HPDE6-E6E7 (cell line): Measurements from ENCODE around the gene MED27.

Experiments
- DNase-seq: peaks from one replicate; pipeline ENCODE4 v3.0.0; 2011; ENCODE audit warnings: missing footprints; ENCODE audit errors: extremely low spot score

MED27 gene

DNA sequence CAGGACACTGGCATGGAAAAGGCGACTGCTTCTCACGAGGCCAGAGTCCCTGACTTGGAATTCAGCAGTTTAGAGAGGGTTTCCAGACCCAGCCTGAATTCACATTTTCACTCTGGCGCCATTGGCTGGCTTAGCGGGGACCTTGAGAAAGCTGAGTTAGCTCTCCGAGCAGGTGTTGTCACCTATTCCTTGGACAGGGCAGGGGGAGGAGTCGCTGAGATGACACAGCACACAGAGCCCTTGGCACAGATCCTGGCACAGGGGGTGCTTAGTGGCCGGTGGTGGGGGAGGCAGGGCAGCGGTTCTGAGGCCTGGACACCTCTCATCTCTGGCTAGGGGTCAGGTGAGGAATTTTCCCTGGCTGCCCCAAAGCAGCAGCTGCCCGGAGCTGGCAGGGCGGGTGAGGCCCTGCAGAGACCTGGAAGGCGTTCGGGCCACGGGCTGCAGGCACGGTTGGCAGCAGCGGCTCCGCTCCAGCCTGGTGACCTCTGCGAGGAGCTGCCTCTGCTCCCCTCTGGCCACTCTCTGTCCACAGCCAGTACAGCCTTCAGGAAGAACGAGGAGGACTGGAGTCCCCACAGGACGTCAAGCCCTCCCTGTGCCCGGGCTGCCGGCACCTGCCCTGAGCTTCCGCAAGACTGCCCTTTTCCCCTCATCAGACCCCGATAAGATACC is 267.4 kb downstream of the MED27 start:
- DNase-seq: no peak

DNA sequence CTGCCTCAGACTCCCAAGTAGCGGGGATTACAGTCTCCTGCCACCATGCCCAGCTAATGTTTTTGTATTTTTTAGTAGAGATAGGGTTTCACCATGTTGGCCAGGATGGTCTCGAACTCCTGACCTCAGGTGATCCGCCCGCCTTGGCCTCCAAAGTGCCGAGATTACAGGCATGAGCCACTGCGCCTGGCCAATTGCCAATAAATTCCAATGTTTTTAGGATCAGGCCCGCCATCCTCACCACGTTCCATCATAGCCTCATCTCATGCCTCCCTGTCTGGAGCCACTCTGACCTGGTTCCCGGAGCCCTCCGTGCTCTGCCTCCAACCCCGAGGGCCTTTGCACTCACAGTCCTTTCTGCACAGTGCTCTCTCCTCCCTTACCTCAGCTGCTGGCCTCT is 268.3 kb downstream of the MED27 start:
- no peak for DNase-seq

DNA sequence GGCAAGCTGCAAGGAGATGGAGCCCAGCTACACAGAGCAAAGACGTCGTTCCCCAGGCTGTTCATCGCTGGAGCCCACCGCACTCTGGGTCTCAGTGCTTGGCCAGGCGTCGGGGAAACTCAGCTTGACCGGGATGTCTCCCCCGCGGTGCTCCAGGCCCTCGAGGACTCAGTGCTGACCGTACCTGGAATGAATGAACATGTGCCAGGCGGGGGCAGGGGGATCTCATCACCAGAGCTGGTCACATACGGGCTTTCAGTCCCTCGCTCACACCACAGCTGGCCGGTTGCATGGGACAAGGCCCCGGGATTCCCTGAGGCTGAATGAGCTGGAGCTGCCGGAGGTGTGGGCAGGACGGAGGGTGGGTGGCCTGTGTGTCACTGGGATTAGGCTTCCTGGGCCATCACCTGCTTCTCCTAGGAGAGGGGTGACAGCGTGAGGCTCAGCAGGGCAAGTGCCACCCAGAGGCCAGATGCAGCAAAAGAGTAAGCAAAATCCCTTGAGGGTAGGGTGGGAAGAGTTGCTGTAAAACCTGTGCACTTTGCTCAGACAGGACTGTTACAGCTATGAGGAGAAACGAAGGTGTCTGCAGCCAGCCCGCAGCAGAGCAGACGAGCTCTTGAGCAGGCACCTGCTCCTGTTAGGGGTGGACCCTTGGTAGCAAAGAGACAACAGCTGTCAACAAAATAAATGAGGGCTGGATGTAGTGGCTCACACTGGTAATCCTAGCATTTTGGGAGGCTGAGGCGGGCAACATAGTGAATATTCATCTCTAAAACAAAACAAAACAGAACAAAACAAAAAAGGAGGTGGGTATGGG is 269.1 kb downstream of the MED27 start:
- no peak for DNase-seq
